Mammary epithelial cell (primary cell): ENCODE measurements around the gene DNAJB6.

ENCODE experiments used
- EZH2 ChIP-seq: IDR thresholded peaks from 2 replicates; pipeline ENCODE4 v1.6.1; 2012; ENCODE audit warnings: low read length, inconsistent platforms, borderline replicate concordance
- TF ChIP-seq, protein P1 (sequence below), 2 donors: IDR thresholded peaks in 1 of 2; conservative IDR thresholded peaks in 1 of 2; 2 replicates each; pipeline ENCODE4 v1.5.1; 2011 to 2012; ENCODE audit warnings: inconsistent platforms in 2 of 2, low read length in 2 of 2, mild to moderate bottlenecking in 2 of 2, control low read depth in 1 of 2, low read depth in 1 of 2; ENCODE audit not compliant: insufficient read depth in 1 of 2; ENCODE audit errors: extremely low read depth in 1 of 2

- TF ChIP-seq, protein P1, sequence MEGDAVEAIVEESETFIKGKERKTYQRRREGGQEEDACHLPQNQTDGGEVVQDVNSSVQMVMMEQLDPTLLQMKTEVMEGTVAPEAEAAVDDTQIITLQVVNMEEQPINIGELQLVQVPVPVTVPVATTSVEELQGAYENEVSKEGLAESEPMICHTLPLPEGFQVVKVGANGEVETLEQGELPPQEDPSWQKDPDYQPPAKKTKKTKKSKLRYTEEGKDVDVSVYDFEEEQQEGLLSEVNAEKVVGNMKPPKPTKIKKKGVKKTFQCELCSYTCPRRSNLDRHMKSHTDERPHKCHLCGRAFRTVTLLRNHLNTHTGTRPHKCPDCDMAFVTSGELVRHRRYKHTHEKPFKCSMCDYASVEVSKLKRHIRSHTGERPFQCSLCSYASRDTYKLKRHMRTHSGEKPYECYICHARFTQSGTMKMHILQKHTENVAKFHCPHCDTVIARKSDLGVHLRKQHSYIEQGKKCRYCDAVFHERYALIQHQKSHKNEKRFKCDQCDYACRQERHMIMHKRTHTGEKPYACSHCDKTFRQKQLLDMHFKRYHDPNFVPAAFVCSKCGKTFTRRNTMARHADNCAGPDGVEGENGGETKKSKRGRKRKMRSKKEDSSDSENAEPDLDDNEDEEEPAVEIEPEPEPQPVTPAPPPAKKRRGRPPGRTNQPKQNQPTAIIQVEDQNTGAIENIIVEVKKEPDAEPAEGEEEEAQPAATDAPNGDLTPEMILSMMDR (conservative IDR thresholded peaks at IDR 0.05 in 1 of 2, IDR thresholded peaks at IDR 0.05 in 1 of 2; ENCODE audit: extremely low read depth in 1 of 2, insufficient read depth in 1 of 2, low read depth in 1 of 2, low read length in 2 of 2), result no peak
- TF ChIP-seq EZH2, result no peak
Measured at GRCh38 chr7:157437519-157438061, 100.8 kb downstream of the DNAJB6 start.
